NCI-H2227 treated with DMSO at 0.1 percent for 48 hours (cell line): ENCODE results near the gene ANO4.
"Not testable (repeated sequence)": the region's sequence is repeated elsewhere in the genome, so short reads cannot be mapped to it uniquely, and the experiment has no call there.

Source experiments
- DNase-seq: peaks from one replicate; lab custom pipeline; 2025; lab: John Stamatoyannopoulos, UW

Gene ANO4

GRCh38 chr12:101045486-101046464 is 251.2 kb downstream of the ANO4 start:
- no peak for DNase-seq

DNA sequence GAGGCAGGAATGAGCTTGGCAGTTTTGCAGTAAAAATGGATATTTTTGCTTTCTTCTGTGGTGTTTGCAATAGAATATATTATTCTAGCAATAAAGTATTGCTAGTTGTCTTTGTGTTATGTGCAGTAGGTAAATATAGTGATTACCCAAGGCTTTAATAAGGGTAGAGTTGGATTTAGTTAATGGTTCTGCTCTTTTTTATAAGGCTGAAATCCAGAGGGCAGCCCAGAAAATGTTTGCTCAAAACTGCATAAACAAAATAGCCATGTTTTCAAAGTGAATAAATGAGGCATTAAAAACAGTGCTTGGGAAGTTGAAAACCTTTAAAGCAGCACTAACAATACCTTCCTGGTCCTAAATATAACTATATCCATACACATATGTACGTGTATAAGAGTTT is 253.1 kb downstream of the ANO4 start:
- no peak for DNase-seq

GRCh38 chr12:101050631-101051030 is 256.1 kb downstream of the ANO4 start:
- no peak for DNase-seq

- no peak for DNase-seq
These were observed 256.6 kb downstream of the ANO4 start for GRCh38 chr12:101051151-101051550.

GRCh38 chr12:101051901-101052550 is 257.4 kb downstream of the ANO4 start:
- peak; percentile 90 for DNase-seq

DNA sequence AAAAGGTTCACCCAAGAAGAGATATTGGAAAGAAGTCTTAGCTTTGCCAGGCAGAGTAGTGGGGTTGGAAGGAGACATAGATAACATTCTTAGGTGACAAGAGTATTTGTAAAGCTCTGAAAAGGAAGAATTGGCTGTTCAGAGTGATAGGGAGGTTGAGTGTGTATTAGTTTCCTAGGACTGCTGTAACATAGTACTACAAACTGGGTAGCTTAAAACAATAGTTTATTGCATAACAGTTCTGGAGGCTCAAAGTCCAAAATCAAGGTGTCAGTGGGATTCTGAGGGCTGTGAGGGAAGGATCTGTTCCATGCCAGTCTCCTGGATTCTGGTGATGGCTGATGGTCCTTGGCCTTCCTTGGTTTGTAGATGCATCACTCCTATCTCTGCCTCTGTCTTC is 258.6 kb downstream of the ANO4 start:
- no peak for DNase-seq

DNA sequence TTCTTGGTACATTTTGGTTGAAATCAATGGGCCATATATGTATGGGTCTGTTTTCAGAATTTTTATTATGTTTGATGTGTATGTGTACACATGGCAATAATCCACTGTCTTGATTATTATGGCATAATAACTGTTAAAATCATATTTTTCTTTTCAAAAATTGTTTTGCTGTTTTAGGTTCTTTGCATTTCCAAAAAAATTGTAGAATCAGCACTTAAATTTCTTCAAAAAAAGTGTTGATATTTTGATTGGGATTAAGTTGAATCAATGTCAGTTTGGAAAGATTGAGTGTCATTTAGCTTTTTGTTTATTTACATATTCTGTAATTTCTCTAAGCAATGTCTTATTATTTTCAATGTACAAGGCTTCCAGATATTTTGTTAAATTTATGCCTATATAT is 261.4 kb downstream of the ANO4 start:
- no peak for DNase-seq

- not testable (repeated sequence) for DNase-seq
These were observed 267.9 kb downstream of the ANO4 start for GRCh38 chr12:101062508-101062907.

DNA sequence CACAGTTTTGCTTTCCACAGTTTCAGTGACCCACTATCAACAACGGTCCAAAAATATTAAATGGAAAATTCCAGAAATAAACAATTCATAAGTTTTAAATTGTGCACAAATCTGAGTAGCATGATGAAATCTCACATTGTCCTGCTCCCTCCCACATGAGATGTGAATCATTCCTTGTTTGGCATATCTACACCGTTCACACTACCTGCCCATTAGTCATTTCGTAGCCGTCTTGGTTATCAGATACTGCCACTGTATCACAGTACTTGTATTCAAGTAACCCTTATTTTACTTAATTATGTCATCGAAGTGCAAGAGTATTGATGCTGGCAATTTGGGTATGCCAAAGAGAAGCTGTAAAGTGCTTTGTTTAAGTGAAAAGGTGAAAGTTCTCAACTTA is 270.1 kb downstream of the ANO4 start:
- DNase-seq = no peak

DNA sequence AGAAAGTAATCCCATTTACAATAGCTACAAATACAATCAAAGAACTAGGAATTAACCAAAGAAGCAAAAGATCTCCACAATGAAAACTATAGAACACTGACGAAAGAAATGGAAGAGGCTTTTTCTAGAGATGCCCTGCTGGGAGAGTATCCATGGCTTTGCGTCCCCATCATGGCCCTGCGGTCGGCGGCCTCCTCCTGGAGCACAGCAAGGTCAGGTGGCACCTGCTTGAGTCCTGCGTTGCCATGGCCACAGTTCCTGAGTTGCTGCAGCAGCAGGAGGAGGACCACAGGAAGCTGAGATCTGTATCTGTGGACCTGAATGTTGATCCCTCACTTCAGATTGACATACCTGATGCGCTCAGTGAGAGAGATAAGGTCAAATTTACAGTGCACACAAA is 271.9 kb downstream of the ANO4 start:
- no peak for DNase-seq

- DNase-seq = no peak
These were observed 273.8 kb downstream of the ANO4 start for GRCh38 chr12:101068402-101068801.

- no peak for DNase-seq
These were observed 274.3 kb downstream of the ANO4 start for GRCh38 chr12:101068836-101069235.

DNA sequence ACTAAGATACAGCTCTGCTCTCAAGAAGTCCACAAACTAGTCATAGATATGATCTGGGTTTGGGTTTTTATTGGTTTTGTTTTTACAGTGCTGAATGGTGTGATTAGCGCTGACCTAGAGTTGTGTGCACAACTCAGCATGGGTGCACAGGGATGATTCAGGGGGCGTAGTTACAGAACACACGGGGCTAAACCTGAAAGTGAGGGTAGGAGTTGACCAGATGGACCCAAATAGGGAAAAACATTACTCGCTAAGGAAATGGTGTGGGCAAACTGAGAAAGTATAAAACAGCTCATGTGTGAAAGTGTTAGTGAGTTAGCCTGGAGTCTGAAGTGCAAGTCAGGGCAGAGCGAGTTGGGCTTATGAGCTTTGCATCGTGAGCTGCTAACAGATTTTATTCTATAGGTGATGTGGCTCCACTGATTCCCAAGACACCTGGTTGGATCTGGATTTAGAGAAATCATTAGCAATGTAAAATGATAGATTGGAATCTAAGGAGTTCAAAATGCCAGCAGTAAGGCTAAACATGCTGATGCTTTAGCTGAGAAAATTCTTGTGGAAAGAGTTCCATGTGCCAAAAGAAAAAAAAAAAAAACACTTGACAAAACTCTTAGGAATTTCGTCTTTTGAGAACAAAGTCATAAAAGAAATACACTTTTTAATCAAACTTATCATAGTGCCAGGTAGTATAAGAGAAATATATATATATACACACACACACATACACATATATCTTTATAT is 280.5 kb downstream of the ANO4 start:
- DNase-seq = no peak

DNA sequence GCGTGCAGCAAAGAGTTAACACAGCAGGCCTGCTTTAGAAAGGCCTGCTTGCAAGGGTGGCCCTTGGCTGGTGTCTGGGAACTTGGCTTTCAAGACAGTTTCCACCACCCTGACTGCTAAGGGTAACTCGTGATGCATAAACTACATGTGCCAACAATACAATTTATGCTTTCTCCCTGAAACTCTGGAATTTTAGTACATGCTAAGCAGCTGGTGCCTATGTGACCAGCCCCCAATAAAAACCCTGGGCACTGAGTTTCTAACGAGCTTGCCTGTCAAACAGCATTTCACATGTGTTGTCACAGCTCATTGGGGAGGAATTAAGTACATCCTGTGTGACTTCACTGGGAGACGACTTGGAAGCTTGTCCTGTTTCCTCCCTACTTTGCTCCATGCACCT is 282.3 kb downstream of the ANO4 start:
- no peak for DNase-seq

GRCh38 chr12:101077791-101078528 is 283.4 kb downstream of the ANO4 start:
- no peak for DNase-seq

- no peak for DNase-seq
These were observed 284.1 kb downstream of the ANO4 start for GRCh38 chr12:101078536-101079285.

DNA sequence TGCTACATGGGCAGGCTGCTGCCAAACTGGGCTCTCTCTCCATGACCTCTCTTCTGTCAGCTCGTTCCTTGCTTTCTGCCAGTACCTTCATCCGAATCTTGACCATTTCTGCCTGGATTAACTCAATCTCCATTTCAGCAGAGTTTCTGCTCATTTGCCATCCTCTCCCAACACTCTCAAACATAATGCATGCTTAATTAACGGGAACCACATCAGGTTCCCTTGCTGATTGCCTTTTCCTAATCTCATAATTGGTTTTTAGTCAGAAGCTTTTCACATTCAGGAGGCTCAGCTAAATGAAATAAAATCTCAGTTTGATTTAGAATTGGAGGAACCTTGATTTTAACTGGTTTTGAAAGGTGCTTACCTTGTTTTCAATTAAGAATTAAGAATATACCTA is 288.1 kb downstream of the ANO4 start:
- DNase-seq = no peak

DNA sequence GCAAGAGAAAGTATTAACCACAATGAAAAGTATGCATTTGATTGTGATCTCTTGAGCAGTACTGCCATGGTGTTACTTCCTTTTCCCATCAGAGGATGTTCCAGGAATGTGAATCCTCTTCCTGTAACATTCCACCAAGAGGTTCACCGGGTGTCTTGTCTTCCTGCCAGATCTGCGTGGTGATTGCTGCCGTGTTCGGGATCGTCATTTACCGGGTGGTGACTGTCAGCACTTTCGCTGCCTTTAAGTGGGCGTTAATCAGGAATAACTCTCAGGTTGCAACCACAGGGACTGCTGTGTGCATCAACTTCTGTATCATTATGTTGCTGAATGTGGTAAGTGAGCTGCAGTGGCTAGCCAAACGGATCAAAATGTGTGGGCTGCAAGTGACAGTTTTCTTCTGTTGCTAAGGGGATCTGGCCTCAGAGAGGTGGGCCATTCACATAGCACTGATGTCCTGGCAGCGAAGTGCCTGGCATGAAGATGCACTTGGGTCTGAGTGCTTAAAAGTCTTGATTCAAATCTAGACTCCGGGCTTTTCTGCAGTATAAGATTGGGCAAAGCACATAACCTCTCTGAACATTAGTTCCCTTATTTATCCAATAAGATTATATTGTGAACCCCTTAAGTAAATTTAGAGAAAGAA is 292.0 kb downstream of the ANO4 start:
- peak; percentile 15 for DNase-seq

DNA sequence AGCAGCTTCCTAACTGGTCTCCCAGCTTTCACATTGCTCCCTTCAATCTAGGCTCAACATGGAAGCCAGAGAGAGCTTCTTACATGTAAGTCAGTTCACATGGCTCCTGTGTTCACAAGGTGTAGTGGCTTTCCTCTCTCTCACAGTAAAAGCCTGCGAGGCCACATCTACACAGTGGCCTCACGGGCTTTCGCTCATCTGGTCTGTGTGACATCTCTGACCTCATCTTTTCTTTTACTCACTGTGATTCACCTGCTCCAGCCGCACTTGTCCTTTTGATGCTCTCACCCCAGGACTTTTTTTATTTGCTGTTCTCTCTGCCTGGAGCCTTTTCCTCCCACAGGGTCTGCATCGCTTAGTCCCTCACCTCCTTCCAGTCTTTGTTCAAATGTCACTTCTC is 293.3 kb downstream of the ANO4 start:
- no peak for DNase-seq

DNA sequence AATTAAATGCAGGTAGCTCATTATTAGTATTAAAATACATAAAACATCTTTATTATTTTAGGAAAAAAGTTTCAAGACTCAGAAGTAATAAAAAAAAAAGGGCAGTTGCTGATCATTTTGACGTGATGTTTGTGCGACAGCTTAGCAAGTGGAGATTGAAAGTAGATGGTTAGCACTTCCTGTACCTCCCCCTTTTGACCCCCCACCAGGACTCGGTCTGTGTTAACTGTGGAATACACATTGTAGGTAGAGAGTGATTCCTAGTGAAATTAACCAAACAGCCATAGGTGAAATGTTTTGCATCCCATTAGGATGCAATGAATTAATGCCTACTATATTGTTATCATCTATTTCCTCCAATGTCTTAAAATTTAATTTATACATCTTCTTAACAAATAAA is 294.7 kb downstream of the ANO4 start:
- no peak for DNase-seq

DNA sequence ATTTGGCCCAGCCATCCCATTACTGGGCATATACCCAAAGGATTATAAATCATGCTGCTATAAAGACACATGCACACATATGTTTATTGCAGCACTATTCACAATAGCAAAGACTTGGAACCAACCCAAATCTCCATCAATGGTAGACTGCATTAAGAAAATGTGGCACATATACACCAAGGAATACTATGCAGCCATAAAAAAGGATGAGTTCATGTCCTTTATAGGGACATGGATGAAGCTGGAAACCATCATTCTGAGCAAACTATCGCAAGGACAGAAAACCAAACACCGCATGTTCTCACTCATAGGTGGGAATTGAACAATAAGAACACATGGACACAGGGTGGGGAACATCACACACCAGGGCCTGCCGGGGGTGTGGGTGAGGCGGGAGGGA is 295.6 kb downstream of the ANO4 start:
- not testable (repeated sequence) for DNase-seq
